K562 treated with DMSO at 1 percent for 12 hours (cell line): ENCODE measurements around the gene LRFN2. TPM values are rescaled to one million over a fixed set of nuclear protein-coding genes. Genes with fewer than 3 reads are reported as not detected.

Experiments used
- total RNA-seq: library from RNA; unstranded; fragments of 300-600 nt; gene quantifications from 2 replicates; pipeline ENCODE4 v1.2.3, GENCODE V29; 2022; ENCODE audit not compliant: insufficient read depth

Gene LRFN2
- not detected in 2 replicates for total RNA-seq

GRCh38 chr6:40587240-40588069 lies at the start of gene LRFN2:
Gene LRFN2, minus strand, starts transcription at chr6:40587364.

